GM18507 (cell line): ENCODE measurements around the gene CADM4.
"Not testable (repeated sequence)": the region's sequence is repeated elsewhere in the genome, so short reads cannot be mapped to it uniquely, and the experiment has no call there.

Source experiments
- DNase-seq: peaks from one replicate; pipeline ENCODE4 v3.0.0; 2011; ENCODE audit warnings: low read depth; ENCODE audit not compliant: insufficient read length; ENCODE audit errors: extremely low spot score
- FAIRE-seq: peaks from 2 replicates; lab custom pipeline; 2011; peaks lifted over from hg19 to GRCh38; lab: Jason Lieb, UNC

CADM4 gene

DNA sequence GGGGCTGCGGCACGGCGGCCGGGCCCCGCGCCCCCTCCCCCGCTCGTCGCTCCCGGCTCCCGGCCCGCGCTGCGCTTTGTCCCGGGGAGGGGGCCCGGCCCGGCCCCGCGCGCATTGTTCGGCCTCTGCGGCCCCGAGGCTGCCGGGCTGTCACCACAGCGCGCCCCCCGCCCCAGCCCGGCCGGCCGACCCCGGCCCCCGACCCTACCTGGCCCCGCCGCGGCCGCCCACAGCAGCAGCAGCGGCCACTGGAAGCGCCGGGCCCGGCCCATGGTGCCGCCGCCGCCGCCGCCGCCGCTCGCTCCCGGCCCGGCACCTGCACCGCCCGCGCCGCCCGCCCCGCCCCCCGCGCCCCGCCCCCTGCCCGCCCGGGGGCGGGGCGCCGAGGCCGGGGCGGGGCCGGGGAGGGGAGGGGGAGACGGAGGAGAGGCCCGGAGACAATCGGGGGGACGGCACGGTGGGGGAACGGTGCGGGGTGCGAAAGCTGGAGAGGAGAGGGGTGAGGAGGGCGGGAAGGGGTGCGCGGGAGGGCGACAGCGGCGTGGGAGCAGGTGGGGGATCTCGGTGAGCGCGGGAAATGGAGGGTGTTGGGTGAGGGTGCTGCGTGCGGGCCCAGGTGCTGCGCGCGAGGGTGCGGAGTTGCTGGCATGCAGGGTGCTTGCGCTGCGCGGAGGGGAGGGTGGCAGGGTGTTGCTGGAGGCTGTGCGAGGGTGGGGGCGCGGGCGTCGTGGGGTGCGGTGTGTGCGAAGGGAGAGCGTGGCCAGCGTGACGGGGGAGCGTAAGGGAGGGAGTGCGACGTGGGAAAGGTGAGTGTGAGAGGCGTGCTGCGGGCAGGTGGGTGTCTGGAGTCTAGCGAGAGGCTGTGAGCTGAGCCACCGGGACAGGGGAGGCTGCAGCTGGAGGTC is at the start of gene CADM4:
TSS of gene CADM4 (minus strand) at position 332 of the 905 bp plus-strand sequence. CDS start at position 272, 60 bp downstream.
- FAIRE-seq (no peak), DNase-seq (no peak)

DNA sequence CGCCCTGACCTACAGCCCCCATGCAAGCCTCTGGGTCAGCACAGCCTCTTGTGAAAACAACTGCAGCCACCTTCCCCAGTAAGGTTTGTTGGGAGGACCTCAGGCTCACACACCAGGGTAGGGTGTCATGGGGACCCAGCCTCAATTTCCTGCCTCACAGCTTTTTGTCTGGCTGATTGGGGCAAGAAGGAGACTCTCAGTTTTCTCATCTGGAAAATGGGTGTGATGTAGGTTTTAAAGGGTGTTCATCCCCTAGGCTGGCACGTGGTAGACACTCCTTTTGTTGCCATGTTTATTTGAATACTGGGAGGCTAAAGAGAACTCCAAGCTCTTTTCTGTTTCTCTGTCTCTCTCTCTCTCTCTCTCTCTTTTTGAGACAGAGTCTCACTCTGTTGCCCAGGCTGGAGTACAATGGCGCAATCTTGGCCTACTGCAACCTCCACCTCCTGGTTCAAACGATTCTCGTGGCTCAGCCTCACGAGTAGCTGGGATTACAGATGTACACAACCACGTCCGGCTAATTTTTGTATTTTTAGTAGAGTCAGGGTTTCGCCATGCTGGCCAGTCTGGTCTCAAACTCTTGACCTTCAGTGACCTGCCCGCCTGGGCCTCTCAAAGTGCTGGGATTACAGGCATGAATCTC is 48.5 kb upstream of the CADM4 start:
- FAIRE-seq (no peak), DNase-seq (no peak)

DNA sequence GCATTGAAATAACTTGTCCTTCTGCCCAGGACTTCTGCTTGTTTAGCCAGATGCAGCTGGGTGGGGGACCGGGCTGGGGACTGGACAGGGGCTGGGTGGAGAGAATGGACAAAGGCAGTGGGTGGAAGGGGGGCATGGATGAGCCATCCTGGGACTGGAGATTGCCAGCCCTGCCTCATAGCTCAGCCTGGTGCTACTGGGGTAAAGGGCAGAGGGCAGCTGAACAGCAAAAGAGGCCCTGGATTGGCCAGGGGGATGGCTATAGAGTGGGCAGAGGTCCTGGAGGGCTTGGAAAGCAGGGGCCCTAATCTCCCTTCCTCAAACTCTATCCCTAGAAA is 48.0 kb upstream of the CADM4 start:
- no peak for FAIRE-seq

GRCh38 chr19:43684326-43684725 is 44.7 kb upstream of the CADM4 start:
- DNase-seq (no peak), FAIRE-seq (no peak)

More for the DNA sequence above, 48.0 kb upstream of the CADM4 start:
- no peak for DNase-seq

GRCh38 chr19:43683905-43684304 is 44.3 kb upstream of the CADM4 start:
- DNase-seq (no peak), FAIRE-seq (no peak)

GRCh38 chr19:43682824-43683661 is 43.4 kb upstream of the CADM4 start:
- DNase-seq = no peak
- FAIRE-seq = no peak

GRCh38 chr19:43682269-43682668 is 42.6 kb upstream of the CADM4 start:
- FAIRE-seq, DNase-seq: not testable (repeated sequence)

- FAIRE-seq (no peak), DNase-seq (no peak)
Observed at GRCh38 chr19:43681821-43682220, 42.2 kb upstream of the CADM4 start.

- no peak for DNase-seq
- no peak for FAIRE-seq
Observed at GRCh38 chr19:43678512-43679261, 39.0 kb upstream of the CADM4 start.

GRCh38 chr19:43675906-43676305 is 36.3 kb upstream of the CADM4 start:
- DNase-seq (no peak), FAIRE-seq (no peak)

- FAIRE-seq (peak; percentile 69), DNase-seq (no peak)
Observed at GRCh38 chr19:43675269-43675879, 35.7 kb upstream of the CADM4 start.

DNA sequence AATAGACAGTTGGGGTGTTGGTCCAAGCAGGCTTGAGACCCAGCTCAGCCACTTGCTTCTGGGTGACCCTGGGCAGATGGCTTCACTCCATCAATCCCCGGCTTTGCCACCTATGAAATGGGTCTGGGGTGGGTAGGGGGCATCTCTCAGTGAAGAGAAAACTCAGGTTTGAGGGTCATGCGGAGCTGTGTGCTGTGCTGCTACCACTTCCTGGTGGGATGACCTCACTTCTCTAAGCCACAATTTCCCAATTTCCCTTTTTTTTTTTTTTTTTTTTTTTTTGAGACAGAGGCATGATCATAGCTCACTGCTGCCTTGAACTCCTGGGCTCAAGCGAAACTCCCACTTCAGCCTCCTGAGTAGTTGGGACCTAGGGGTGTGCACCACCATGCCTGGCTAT is 34.9 kb upstream of the CADM4 start:
- DNase-seq (no peak), FAIRE-seq (no peak)

GRCh38 chr19:43674183-43674582 is 34.5 kb upstream of the CADM4 start:
- no peak for DNase-seq
- no peak for FAIRE-seq

DNA sequence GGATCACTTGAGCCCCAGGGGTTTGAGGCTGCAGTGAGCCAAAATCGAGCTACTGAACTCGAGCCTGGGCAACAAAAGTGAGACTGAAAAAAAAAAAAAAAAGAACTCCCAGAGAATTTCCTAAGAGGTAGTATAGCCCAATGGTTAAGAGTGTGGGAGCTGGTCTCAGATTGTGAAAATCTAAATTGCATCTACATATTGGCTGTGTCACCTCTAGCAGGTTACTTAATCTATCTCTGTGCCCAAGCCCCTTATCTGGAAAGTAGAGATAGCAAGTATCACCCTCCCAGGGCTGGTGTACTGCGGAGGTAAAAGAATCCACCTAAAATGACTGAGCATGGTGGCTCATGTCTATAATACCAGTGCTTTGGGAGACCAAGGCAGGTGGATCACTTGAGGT is 34.0 kb upstream of the CADM4 start:
- DNase-seq (no peak), FAIRE-seq (no peak)

DNA sequence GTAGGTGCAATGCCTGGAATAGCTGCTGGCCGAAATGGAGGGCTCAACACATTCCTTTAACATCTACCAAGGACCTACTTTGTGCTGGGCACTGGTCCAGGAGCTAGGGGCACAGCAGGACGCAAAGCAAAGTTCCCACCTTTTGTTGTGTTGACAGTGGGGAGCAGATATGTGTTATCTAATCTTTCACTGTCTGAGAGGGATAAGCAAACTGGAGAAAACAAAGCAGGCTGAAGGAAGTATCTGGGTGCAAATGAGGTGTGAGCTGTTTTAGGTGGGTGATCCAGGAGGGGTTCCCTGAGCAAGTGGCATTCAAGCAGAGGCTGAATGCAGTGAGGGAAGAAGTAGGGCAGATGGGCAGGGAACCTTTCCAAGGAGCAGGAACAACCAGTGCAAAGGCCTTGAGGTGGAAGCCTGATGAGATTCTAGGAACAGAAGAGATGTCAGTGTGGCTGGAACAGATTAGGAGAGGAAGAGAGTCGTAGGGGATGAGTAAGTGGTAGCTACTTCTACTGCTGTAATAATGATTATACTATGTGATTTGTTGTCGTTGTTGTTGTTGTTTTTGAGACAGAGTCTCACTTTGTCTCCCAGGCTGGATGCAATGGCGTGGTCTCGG is 32.5 kb upstream of the CADM4 start:
- no peak for FAIRE-seq
- DNase-seq = no peak

GRCh38 chr19:43668406-43669109 is 28.9 kb upstream of the CADM4 start:
- FAIRE-seq = peak; percentile 99
- DNase-seq = peak; percentile 83

GRCh38 chr19:43667876-43668405 is 28.3 kb upstream of the CADM4 start:
- no peak for FAIRE-seq
- no peak for DNase-seq
